ENCODE measurements around the gene TMIE. TPM values are rescaled to one million over a fixed set of nuclear protein-coding genes. Genes with fewer than 3 reads are reported as not detected.

Gene TMIE
- polyA plus RNA-seq, 3 donors = not detected

- TF ChIP-seq CTCF (IDR thresholded peaks at IDR 0.05) = no peak
- H3K4me1 Mint-ChIP-seq = no peaks in the 10 kb centered on the region
Measured at GRCh38 chr3:46755646-46756045, 54.5 kb downstream of the TMIE start.

GRCh38 chr3:46756642-46757041 is 55.5 kb downstream of the TMIE start:
- Mint-ChIP-seq H3K4me3 (no peak overlapping the region), H3K27ac (no peak overlapping the region), H3K4me1 (no peaks in the 10 kb centered on the region), H3K36me3 (no peaks in the 10 kb centered on the region), H3K9me3 (peaks cover 0 to 4% (median 0%) of the 10 kb centered on the region in 7 donors), H3K27me3 (ENCODE audit: low read depth in 3 of 3) (peaks cover 2 to 8% (median 4%) of the 10 kb centered on the region in 3 donors)
- DNase-seq = no peak
- no peaks in the 10 kb centered on the region for H3K79me2 ChIP-seq (ENCODE audit: insufficient read depth, low read length)
- intact Hi-C loops (cut with micrococcal nuclease) = no loop called here
- no peaks in the 10 kb centered on the region for H3K4me1 ChIP-seq (ENCODE audit: control insufficient read depth in 1 of 2, insufficient read depth in 2 of 2, low read length in 2 of 2)
- H4K20me1 ChIP-seq (ENCODE audit: insufficient read depth, low read length) = no peaks in the 10 kb centered on the region
- no peaks in the 10 kb centered on the region for H3K9me3 ChIP-seq (replicated peaks in 1 of 2; ENCODE audit: control insufficient read depth in 1 of 2, insufficient read depth in 1 of 2, low read length in 2 of 2)
- no peaks in the 10 kb centered on the region for H3K27me3 ChIP-seq (ENCODE audit: control insufficient read depth in 2 of 2, insufficient read depth in 2 of 2, low read length in 2 of 2)
- H3K27ac ChIP-seq (ENCODE audit: low read depth in 1 of 2, low read length in 2 of 2) = no peak overlapping the region
- H3K4me2 ChIP-seq (replicated peaks; ENCODE audit: extremely low read depth, low read length, poor library complexity, severe bottlenecking) = no peak overlapping the region
- H2AFZ ChIP-seq (ENCODE audit: insufficient read depth, low read depth, low read length, poor library complexity, severe bottlenecking) = no peak overlapping the region
- no peaks in the 10 kb centered on the region for H3K36me3 ChIP-seq (replicated peaks in 1 of 2; ENCODE audit: control insufficient read depth in 1 of 2, insufficient read depth in 2 of 2, low read length in 2 of 2)
- TF ChIP-seq CTCF (IDR thresholded peaks at IDR 0.05) = no peak
- H3K4me3 ChIP-seq (replicated peaks in 1 of 3; ENCODE audit: low read depth in 2 of 3, low read length in 3 of 3) = no peak overlapping the region
- H3K9ac ChIP-seq (ENCODE audit: insufficient read depth, low read length, poor library complexity, severe bottlenecking) = no peak overlapping the region
- WGBS (ENCODE audit: insufficient coverage) = 96% methylated on average over 24 of the region's 31 CpGs

More at GRCh38 chr3:46755646-46756045, 54.5 kb downstream of the TMIE start:
- no peaks in the 10 kb centered on the region for H3K9me3 ChIP-seq (replicated peaks in 1 of 2; ENCODE audit: control insufficient read depth in 1 of 2, insufficient read depth in 1 of 2, low read length in 2 of 2)
- no peak overlapping the region for H3K27ac ChIP-seq (ENCODE audit: low read depth in 1 of 2, low read length in 2 of 2)
- H3K27me3 ChIP-seq (ENCODE audit: control insufficient read depth in 2 of 2, insufficient read depth in 2 of 2, low read length in 2 of 2) = no peaks in the 10 kb centered on the region
- no peak overlapping the region for H3K4me2 ChIP-seq (replicated peaks; ENCODE audit: extremely low read depth, low read length, poor library complexity, severe bottlenecking)
- H3K27me3 Mint-ChIP-seq (ENCODE audit: low read depth in 3 of 3) = peaks cover 2 to 6% (median 2%) of the 10 kb centered on the region in 3 donors
- H3K79me2 ChIP-seq (ENCODE audit: insufficient read depth, low read length) = no peaks in the 10 kb centered on the region
- no peak overlapping the region for H3K4me3 ChIP-seq (replicated peaks in 1 of 3; ENCODE audit: low read depth in 2 of 3, low read length in 3 of 3)
- DNase-seq = no peak
- H3K4me3 Mint-ChIP-seq = no peak overlapping the region
- no peaks in the 10 kb centered on the region for H3K4me1 ChIP-seq (ENCODE audit: control insufficient read depth in 1 of 2, insufficient read depth in 2 of 2, low read length in 2 of 2)
- H4K20me1 ChIP-seq (ENCODE audit: insufficient read depth, low read length) = no peaks in the 10 kb centered on the region
- no peak overlapping the region for H2AFZ ChIP-seq (ENCODE audit: insufficient read depth, low read depth, low read length, poor library complexity, severe bottlenecking)
- no peaks in the 10 kb centered on the region for H3K36me3 ChIP-seq (replicated peaks in 1 of 2; ENCODE audit: control insufficient read depth in 1 of 2, insufficient read depth in 2 of 2, low read length in 2 of 2)
- H3K9me3 Mint-ChIP-seq = no peaks in the 10 kb centered on the region
- H3K9ac ChIP-seq (ENCODE audit: insufficient read depth, low read length, poor library complexity, severe bottlenecking) = no peak overlapping the region
- WGBS (ENCODE audit: insufficient coverage) = 93% methylated on average over 3 of the region's 6 CpGs
- H3K27ac Mint-ChIP-seq = no peak overlapping the region
- no peaks in the 10 kb centered on the region for H3K36me3 Mint-ChIP-seq
- intact Hi-C loops (cut with micrococcal nuclease) = no loop called here
